Peyer's patch (tissue), 4 donors: Measurements from ENCODE around the gene PRAMEF27. TPM values are rescaled to one million over a fixed set of nuclear protein-coding genes. Genes with fewer than 3 reads are reported as not detected.
"Not testable (repeated sequence)": the region's sequence is repeated elsewhere in the genome, so short reads cannot be mapped to it uniquely, and the experiment has no call there.

Source experiments
- DNase-seq, 3 donors: peaks; one replicate each; pipeline ENCODE4 v3.0.0-alpha.2; 2017 to 2019
- H3K27ac ChIP-seq, 4 donors: fragments of 200-600 bp; sonication (generic); one replicate each; pipeline ENCODE4 v1.5.1; 2016 to 2019
- H3K27me3 ChIP-seq, 2 donors: fragments of 200-600 bp; sonication (generic); one replicate each; pipeline ENCODE4 v1.5.1; 2019
- H3K36me3 ChIP-seq, 3 donors: fragments of 200-600 bp; sonication (generic); one replicate each; pipeline ENCODE4 v1.5.1; 2016 to 2019
- H3K4me1 ChIP-seq, 4 donors: fragments of 200-600 bp; sonication (generic); one replicate each; pipeline ENCODE4 v1.5.1; 2016 to 2019
- H3K4me3 ChIP-seq, 4 donors: fragments of 200-600 bp; sonication (generic); 1 replicate in 3 of 4; 2 replicates in 1 of 4; pipeline ENCODE4 v1.5.1; 2016 to 2019; ENCODE audit warnings: mild to moderate bottlenecking in 1 of 4
- H3K9me3 ChIP-seq, 4 donors: fragments of 200-600 bp; sonication (generic); one replicate each; pipeline ENCODE4 v1.5.1; 2016 to 2019; ENCODE audit warnings: mild to moderate bottlenecking in 1 of 4
- total RNA-seq, 4 donors: library from RNA; depleted of rRNA; stranded (reverse); fragments of >200 nt; gene quantifications; one replicate each; pipeline ENCODE4 v1.1.0, GENCODE V29; 2016

PRAMEF27 gene
- total RNA-seq: not detected

- not testable (repeated sequence) for H3K4me1 ChIP-seq, DNase-seq, H3K36me3 ChIP-seq, H3K27me3 ChIP-seq, H3K4me3 ChIP-seq, H3K27ac ChIP-seq, H3K9me3 ChIP-seq
Measured at GRCh38 chr1:13056475-13056874, at the start of gene PRAMEF27. Gene PRAMEF27 (minus strand): TSS chr1:13056575. CDS start chr1:13053659, 2,916 bp downstream.

- not testable (repeated sequence) for H3K27ac ChIP-seq, H3K4me1 ChIP-seq, H3K9me3 ChIP-seq, DNase-seq, H3K36me3 ChIP-seq, H3K27me3 ChIP-seq, H3K4me3 ChIP-seq
Measured at GRCh38 chr1:13070474-13070873, 14.1 kb upstream of the PRAMEF27 start, which contains the start of gene PRAMEF25. Gene PRAMEF25 (plus strand): TSS chr1:13070774. CDS start chr1:13073694, 2,920 bp downstream.

- H3K9me3 ChIP-seq, H3K36me3 ChIP-seq, DNase-seq, H3K27ac ChIP-seq, H3K27me3 ChIP-seq, H3K4me3 ChIP-seq, H3K4me1 ChIP-seq: not testable (repeated sequence)
Measured at GRCh38 chr1:13019846-13020245, 36.5 kb downstream of the PRAMEF27 start.

- H3K4me3 ChIP-seq, H3K9me3 ChIP-seq, DNase-seq, H3K27ac ChIP-seq, H3K27me3 ChIP-seq, H3K36me3 ChIP-seq, H3K4me1 ChIP-seq: not testable (repeated sequence)
Measured at GRCh38 chr1:13011932-13012331, 44.4 kb downstream of the PRAMEF27 start.

GRCh38 chr1:13009348-13009747, 47.0 kb downstream of the PRAMEF27 start:
- not testable (repeated sequence) for DNase-seq, H3K4me3 ChIP-seq, H3K9me3 ChIP-seq, H3K27me3 ChIP-seq, H3K4me1 ChIP-seq, H3K36me3 ChIP-seq, H3K27ac ChIP-seq

- H3K4me1 ChIP-seq, H3K27me3 ChIP-seq, H3K9me3 ChIP-seq, H3K36me3 ChIP-seq, DNase-seq, H3K4me3 ChIP-seq, H3K27ac ChIP-seq: not testable (repeated sequence)
Measured at GRCh38 chr1:13005732-13006131, 50.6 kb downstream of the PRAMEF27 start.

Other genes with a start within 250 kb of the PRAMEF27 start
- not detected for gene PRAMEF11, start 225.2 kb downstream of the PRAMEF27 start, total RNA-seq
- gene HNRNPCL1, start 207.9 kb downstream of the PRAMEF27 start, total RNA-seq: not detected
- not detected for gene PRAMEF2, start 199.5 kb downstream of the PRAMEF27 start, total RNA-seq
- not detected for gene PRAMEF4, start 170.4 kb downstream of the PRAMEF27 start, total RNA-seq
- gene PRAMEF10, start 158.3 kb downstream of the PRAMEF27 start, total RNA-seq: not detected
- gene PRAMEF7, start 140.0 kb downstream of the PRAMEF27 start, total RNA-seq: not detected
- gene PRAMEF6, start 109.0 kb downstream of the PRAMEF27 start, total RNA-seq: not detected
- not detected for gene HNRNPCL3, start 4.2 kb upstream of the PRAMEF27 start, total RNA-seq
- not detected for gene PRAMEF25, start 14.2 kb upstream of the PRAMEF27 start, total RNA-seq
- not detected for gene HNRNPCL2, start 60.3 kb upstream of the PRAMEF27 start, total RNA-seq
- not detected for gene PRAMEF26, start 99.4 kb upstream of the PRAMEF27 start, total RNA-seq
- gene HNRNPCL4, start 109.1 kb upstream of the PRAMEF27 start, total RNA-seq: not detected
- gene PRAMEF9, start 115.3 kb upstream of the PRAMEF27 start, total RNA-seq: not detected
- gene PRAMEF13, start 144.8 kb upstream of the PRAMEF27 start, total RNA-seq: not detected
- gene PRAMEF18, start 169.6 kb upstream of the PRAMEF27 start, total RNA-seq: not detected
- gene PRAMEF5, start 197.6 kb upstream of the PRAMEF27 start, total RNA-seq: not detected
- gene PRAMEF8, start 228.6 kb upstream of the PRAMEF27 start, total RNA-seq: not detected
- gene PRAMEF33, start 247.0 kb upstream of the PRAMEF27 start, total RNA-seq: not detected